ENCODE results near the gene SH3PXD2B.
A peak's percentile ranks its signal among the peaks of the same experiment; 100 is the strongest.

The SH3PXD2B gene

DNA sequence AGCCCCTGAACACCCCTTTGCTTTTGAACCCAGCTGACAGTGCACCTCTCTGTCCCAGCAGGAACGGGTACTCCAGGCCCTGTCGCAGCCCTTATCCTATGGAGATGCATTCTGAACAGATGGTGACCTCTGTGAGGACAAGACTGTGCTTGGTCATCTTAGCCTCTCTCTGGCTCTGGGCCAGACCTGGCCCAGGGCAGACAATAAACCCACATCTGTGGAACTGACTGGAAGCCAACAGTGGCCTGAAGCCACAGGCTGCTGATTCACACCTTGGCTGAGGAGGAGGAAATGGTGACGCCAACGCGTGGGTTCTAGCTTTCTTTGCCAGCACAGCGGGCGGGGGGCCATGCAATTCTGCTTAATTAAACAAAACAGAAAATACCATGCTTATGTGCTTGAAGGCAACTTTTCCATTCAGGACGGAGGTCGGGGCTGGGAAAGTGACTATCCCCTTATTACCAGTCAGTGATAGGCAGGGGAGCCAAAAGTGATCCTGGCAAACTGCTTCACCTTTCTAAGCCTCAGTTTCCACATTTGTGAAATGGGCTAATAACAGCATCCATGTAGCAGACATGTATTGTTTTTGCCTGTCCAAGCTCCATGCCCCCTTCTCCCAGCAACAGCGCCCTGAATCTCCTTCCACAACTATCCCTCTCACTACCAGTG, 10.8 kb downstream of the SH3PXD2B start:
- Mint-ChIP-seq H3K9me3 (no peaks in the 10 kb centered on the region), H3K4me3 (no peak overlapping the region), H3K27ac (no peak overlapping the region), H3K4me1 (peaks cover 8% of the 10 kb centered on the region), H3K27me3 (peaks cover 44% of the 10 kb centered on the region), H3K36me3 (no peaks in the 10 kb centered on the region)
- peak; percentile 36 for DNase-seq
- CTCF ChIA-PET: interaction anchor here (2.4 kb wide), 1 partner anchor 9 kb away, joined by 8 read pairs; no protein-coding TSS in a partner anchor

DNA sequence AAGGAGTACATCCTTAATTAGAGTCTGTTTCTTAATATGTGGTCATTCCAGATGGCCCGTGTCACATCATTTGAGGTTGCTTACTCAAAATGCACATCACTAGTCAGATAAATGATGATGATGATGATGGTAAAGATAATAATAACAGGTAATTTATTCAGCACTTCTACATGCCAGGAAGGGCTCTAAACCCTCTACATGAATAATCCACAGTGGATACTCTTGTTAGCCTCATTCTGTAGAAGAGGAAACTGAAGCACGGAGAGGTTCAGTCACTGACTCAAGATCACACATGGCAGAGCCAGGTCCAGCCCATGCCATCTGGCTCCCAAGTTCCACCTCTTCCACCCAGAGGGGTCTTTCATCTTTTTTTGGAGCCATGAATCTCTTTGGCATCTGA, 11.7 kb downstream of the SH3PXD2B start:
- no peak for DNase-seq
- H3K4me1 Mint-ChIP-seq: peaks cover 8% of the 10 kb centered on the region
- no peak overlapping the region for H3K4me3 Mint-ChIP-seq
- H3K27ac Mint-ChIP-seq: no peak overlapping the region
- CTCF ChIA-PET: interaction anchor here (2.4 to 2.7 kb wide), 2 partner anchors 9 to 10 kb away, joined by 8 to 15 read pairs; no protein-coding TSS in a partner anchor
- H3K36me3 Mint-ChIP-seq: no peaks in the 10 kb centered on the region
- H3K27me3 Mint-ChIP-seq: peaks cover 50% of the 10 kb centered on the region
- H3K9me3 Mint-ChIP-seq: no peaks in the 10 kb centered on the region

DNA sequence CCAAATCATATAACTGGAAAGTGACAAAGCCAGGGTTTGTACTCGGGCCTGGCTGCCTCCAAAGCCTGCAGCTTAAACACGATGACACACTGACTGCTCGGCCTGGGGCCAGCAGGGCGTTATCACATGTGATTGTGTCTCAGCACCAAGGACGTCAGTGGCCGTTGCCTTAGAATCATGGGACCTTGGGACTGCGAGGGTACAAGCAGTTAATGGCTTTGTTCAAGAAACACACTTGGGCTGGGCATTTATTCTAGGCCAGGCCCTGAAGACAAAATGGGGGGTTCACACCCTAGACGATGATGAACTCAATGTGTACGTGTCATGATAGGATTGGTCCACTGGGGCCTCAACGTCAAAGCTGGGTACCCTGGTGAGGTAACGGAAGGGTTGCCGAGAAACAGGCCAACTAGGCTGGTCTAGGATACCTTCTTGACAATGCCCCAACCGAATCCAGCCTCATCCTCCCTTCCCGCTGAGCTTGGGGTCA, 13.0 kb downstream of the SH3PXD2B start:
- Mint-ChIP-seq H3K27me3 (peaks cover 47% of the 10 kb centered on the region), H3K4me3 (no peak overlapping the region), H3K36me3 (no peaks in the 10 kb centered on the region), H3K4me1 (peaks cover 8% of the 10 kb centered on the region), H3K9me3 (no peaks in the 10 kb centered on the region), H3K27ac (no peak overlapping the region)
- DNase-seq: no peak
- CTCF ChIA-PET: interaction anchor here (1.0 to 2.7 kb wide), 2 partner anchors 8 to 10 kb away, joined by 3 to 15 read pairs; no protein-coding TSS in a partner anchor

DNA sequence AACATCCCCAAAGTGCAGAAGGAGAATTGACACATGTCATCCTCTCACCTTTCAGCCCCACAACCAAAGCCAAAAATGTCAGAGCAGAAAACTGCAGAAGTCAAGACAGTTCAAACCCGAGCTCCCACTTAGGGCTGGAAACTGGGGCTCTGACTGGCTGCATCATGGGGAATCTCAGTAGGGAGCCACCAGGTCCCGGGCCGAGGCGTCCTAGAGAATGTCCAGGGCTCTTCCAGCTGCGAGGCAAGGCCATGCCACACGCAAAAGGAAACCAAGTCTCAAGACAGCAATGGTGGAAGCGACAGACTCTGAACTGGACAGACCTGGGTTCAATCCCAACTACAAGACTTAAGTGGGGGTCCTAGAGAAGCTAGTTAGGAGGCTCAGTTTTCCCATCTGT, 13.8 kb downstream of the SH3PXD2B start:
- H3K27ac Mint-ChIP-seq: no peak overlapping the region
- no peaks in the 10 kb centered on the region for H3K36me3 Mint-ChIP-seq
- no peak overlapping the region for H3K4me3 Mint-ChIP-seq
- DNase-seq: no peak
- CTCF ChIA-PET: interaction anchor here (1.0 to 2.7 kb wide), 2 partner anchors 9 to 11 kb away, joined by 3 to 15 read pairs; no protein-coding TSS in a partner anchor
- peaks cover 52% of the 10 kb centered on the region for H3K27me3 Mint-ChIP-seq
- peaks cover 8% of the 10 kb centered on the region for H3K4me1 Mint-ChIP-seq
- H3K9me3 Mint-ChIP-seq: no peaks in the 10 kb centered on the region

DNA sequence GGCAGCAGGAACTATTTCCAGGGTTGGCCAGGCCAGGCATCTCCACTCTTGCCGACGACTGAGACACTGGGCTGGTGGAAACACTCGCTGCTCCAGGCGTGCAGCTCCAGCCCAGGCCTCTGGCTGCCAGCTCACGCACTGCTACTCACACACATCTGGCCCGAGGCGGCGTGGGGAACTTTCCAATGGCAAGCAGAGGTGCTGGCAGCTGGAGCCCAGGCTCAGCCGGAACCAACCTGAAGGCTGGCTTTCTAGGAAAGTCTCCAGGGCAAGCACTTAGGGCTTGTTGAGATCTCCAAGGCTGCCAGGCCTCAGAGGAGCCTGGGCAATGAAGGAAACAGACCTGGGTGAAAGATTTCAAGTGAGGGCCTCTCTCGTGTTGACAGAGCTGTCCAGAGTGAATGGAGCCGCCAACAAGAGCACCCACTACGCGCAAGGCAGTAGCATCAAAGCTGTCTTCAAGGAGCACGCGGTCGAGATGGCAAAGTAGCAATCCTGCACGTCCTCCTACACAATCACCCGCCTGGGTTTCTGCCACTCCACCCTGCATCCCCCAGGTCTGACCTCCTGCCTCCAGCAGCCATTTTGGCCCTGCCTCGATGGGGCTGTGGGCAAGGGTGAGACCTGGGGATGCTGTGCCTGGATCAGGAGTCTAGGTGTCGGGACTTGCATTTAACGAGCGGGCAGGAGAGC, 14.4 kb downstream of the SH3PXD2B start:
- H3K27ac Mint-ChIP-seq: no peak overlapping the region
- no peak overlapping the region for H3K4me3 Mint-ChIP-seq
- no peak for DNase-seq
- CTCF ChIA-PET: interaction anchor here (0.7 to 2.7 kb wide), 2 partner anchors 9 to 12 kb away, joined by 3 to 15 read pairs; no protein-coding TSS in a partner anchor
- H3K27me3 Mint-ChIP-seq: peaks cover 51% of the 10 kb centered on the region
- H3K9me3 Mint-ChIP-seq: no peaks in the 10 kb centered on the region
- no peaks in the 10 kb centered on the region for H3K36me3 Mint-ChIP-seq
- H3K4me1 Mint-ChIP-seq: peaks cover 8% of the 10 kb centered on the region

DNA sequence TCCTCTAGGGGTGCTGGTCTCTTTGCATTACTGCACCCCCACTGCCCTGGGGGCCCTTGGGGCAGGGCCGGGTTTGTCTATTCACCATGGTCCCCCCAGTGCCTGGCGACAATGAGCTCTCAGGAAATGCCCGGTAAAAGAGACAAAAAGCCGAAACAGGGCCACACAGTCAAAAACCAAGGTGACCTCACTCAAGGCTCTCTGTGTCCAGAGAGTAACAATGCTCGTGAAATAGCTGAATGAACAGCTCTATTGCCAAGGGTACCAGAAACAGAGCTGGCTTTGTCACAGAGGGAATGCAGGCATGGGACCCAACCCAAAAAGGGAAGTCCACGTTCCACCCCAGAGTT, 16.0 kb downstream of the SH3PXD2B start:
- H3K4me1 Mint-ChIP-seq: peaks cover 2% of the 10 kb centered on the region
- H3K4me3 Mint-ChIP-seq: no peak overlapping the region
- H3K27ac Mint-ChIP-seq: no peak overlapping the region
- CTCF ChIA-PET: interaction anchor here (3.2 kb wide), 1 partner anchor 13 kb away, joined by 15 read pairs; no protein-coding TSS in a partner anchor
- no peaks in the 10 kb centered on the region for H3K9me3 Mint-ChIP-seq
- no peaks in the 10 kb centered on the region for H3K36me3 Mint-ChIP-seq
- H3K27me3 Mint-ChIP-seq: peaks cover 35% of the 10 kb centered on the region
- no peak for DNase-seq

DNA sequence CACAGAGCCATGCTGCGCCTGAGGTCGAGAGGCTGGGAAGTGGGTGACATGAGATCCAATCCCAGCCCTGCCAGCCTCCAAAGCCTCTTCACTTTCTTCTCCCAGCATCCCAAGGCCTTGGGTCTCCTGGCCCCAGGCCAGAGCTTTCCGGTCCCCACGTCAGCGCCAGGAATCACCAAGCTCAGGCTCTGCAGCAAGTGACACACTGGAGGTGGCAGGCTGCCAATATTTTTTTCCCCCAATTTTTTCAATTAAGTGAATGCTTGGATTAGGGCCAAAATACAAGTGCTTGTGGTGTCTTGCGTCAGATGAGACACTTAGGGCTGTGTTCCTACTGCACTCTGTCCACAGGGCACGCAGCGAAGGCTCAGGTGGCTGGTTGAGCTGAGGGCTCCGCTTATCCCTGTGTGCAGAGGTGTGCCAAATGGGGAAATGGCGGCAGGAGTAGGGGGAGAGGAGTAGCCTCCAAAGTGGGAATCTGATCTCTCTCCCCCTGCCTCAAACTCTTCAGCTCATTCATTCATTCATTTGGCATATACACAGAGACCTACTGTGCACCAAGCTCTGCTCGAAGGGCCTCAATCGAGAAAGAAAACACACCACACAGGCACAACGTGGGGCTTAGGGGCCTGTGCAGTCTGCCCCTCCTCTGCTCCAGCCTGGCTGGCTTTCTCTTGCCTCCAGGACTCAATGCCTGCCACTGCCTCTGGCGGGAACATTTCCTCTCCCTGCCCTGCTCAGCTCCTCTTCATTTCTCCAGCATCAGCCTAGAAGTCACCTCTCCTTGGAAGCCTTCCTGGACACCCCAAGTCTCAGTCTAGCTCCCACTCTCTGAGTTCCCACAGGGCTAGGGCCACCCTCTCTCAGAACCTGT, 16.6 kb downstream of the SH3PXD2B start:
- Mint-ChIP-seq H3K4me3 (no peak overlapping the region), H3K9me3 (no peaks in the 10 kb centered on the region), H3K36me3 (no peaks in the 10 kb centered on the region), H3K27ac (no peak overlapping the region), H3K27me3 (peaks cover 32% of the 10 kb centered on the region), H3K4me1 (no peaks in the 10 kb centered on the region)
- no peak for DNase-seq
- CTCF ChIA-PET: interaction anchor here (3.2 kb wide), 1 partner anchor 13 kb away, joined by 15 read pairs; no protein-coding TSS in a partner anchor

DNA sequence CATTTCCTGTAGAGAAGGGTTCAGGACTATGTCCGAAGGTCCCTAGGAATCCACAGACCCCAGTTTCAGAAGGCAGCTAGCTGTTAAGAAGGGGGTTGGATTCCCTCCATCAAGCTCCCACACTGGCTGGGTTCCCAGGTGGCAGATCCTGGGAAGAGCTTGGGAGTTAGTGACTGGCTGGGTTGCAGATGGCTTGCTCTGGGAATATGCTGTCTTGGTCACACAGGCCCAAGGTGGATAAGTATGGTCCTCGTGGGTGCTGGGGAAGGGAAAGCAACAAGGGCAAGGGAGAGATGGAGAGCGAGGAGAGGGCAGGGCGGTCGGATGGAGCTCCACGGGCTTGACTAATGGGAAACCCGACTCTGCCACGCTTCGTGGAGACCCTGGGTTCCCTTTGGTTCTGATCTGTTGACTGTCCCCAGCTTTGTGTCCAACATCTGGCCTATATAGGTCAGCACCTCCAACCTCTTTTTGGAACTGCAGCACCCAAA, 17.4 kb downstream of the SH3PXD2B start:
- H3K4me3 Mint-ChIP-seq: no peak overlapping the region
- H3K36me3 Mint-ChIP-seq: no peaks in the 10 kb centered on the region
- H3K9me3 Mint-ChIP-seq: no peaks in the 10 kb centered on the region
- H3K4me1 Mint-ChIP-seq: no peaks in the 10 kb centered on the region
- peaks cover 32% of the 10 kb centered on the region for H3K27me3 Mint-ChIP-seq
- CTCF ChIA-PET: interaction anchor here (3.2 kb wide), 1 partner anchor 14 kb away, joined by 15 read pairs; no protein-coding TSS in a partner anchor
- no peak for DNase-seq
- no peak overlapping the region for H3K27ac Mint-ChIP-seq

DNA sequence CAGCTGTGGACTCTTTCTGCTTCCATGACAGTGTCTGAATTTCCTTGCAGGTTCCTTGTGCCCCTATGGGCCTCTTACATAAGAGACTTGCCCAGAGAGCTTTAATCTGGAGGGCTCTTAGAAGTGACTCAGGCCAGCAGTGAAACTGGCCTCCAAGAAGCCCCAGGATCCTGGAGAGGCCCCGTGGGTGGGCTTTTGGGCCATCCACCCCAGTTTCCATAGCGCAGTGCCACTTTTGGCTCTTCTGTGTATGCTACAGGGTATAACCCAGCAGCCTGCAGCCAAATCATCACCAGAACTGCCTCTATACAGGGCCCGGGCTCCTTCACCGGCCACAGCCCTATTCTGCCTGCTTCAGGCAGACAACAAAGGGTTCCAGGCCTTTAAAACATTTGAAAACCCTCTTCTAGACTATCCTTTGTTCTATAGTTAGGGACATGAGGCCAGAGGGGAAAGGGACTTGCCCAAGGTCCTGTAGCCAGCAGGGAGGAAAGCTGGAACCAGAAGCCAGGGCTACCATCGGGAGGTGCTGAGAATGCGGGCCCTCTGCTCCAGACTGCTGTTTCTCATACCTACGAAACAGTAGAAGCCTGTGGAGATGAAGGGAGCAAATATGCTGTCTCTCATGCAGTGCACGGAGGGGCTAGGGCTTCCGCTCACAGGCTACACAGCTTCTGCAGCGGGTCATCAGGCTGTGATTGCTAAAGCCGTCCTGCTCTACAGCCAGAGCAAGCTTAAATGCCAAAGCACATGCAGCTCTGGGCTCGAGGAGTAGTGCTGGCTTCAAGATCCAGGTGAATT, 18.0 kb downstream of the SH3PXD2B start:
- CTCF ChIA-PET: interaction anchor here (3.2 kb wide), 1 partner anchor 15 kb away, joined by 15 read pairs; no protein-coding TSS in a partner anchor
- Mint-ChIP-seq H3K4me1 (no peaks in the 10 kb centered on the region), H3K9me3 (no peaks in the 10 kb centered on the region), H3K36me3 (no peaks in the 10 kb centered on the region), H3K27ac (no peak overlapping the region), H3K4me3 (no peak overlapping the region), H3K27me3 (peaks cover 32% of the 10 kb centered on the region)
- DNase-seq: no peak

DNA sequence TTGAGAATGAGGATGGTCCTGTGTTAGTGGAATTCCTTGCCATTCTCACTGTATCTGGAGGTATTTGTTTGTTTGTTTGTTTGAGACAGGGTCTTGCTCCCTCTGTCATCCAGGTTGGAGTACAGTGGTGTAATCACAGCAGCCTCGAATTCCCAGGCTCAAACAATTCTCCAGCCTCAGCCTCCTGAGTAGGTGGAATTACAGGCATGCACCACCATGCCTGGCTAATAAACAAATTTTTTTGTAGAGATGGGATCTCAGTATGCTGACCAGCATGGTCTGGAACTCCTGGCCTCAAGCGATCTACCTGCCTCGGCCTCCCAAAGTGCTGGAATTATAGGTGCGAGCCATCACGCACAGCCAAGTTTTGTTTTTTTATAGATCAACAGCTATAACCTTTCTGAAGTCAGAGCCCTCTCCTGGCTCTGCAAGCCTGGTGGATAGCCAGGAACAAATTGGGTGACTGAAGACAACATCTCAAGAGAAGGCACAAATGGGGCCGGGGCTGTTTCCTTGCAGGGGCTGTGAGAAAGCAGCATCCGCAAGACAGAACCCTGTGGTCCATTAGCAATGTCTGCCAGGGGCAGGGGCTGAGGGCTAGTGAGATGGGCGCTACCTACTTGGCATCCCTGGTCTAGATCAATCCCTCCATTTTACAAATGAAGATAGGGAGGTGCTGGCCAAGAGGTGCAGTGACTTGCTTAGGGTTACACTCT, 18.8 kb downstream of the SH3PXD2B start:
- DNase-seq: no peak
- peaks cover 32% of the 10 kb centered on the region for H3K27me3 Mint-ChIP-seq
- CTCF ChIA-PET: no interaction called here
- H3K9me3 Mint-ChIP-seq: no peaks in the 10 kb centered on the region
- no peaks in the 10 kb centered on the region for H3K4me1 Mint-ChIP-seq
- H3K36me3 Mint-ChIP-seq: no peaks in the 10 kb centered on the region
- no peak overlapping the region for H3K27ac Mint-ChIP-seq
- H3K4me3 Mint-ChIP-seq: no peak overlapping the region

DNA sequence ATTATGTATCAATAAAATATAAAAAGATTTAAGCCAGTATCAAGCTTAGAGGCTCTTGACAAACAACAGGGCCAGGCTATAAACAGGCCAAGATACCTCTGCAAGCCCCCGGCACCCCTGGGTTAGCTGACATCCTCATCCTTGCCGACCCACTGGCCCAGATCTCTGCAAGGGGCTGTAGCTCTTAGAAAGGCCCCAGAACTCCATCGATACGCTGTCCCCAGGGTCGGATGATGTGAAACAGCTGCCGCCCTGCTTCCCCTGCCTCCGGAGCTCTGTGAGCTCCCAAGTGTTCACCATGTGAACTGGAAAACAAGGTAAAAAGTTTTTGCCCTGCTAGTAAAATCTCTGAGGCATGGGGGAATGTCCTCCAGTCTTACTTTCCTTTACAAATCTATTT, 20.1 kb downstream of the SH3PXD2B start:
- Mint-ChIP-seq H3K9me3 (no peaks in the 10 kb centered on the region), H3K4me3 (no peak overlapping the region), H3K27ac (no peak overlapping the region), H3K27me3 (peaks cover 30% of the 10 kb centered on the region), H3K4me1 (no peaks in the 10 kb centered on the region), H3K36me3 (no peaks in the 10 kb centered on the region)
- no peak for DNase-seq
- CTCF ChIA-PET: no interaction called here

DNA sequence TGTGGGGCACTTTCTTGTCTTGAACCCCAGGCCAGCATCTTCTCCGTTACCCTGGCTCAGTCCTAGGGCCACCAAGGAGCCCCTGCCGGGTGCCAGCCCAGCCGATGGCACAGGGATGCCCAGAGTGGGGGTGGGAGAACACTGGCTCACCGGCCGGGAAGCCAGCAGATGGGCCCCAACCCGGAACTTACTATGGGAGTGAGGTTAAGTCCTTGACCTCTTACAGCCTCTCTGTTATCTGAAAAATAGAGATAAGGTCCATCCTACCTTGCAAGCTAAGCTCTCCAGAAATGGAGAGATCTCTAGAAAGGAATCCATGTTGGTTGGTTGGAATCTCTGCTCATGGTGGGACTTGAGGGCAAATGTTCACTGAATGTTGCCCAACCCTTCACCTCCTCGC, 20.8 kb downstream of the SH3PXD2B start:
- H3K36me3 Mint-ChIP-seq: no peaks in the 10 kb centered on the region
- peaks cover 33% of the 10 kb centered on the region for H3K27me3 Mint-ChIP-seq
- no peak for DNase-seq
- no peaks in the 10 kb centered on the region for H3K9me3 Mint-ChIP-seq
- H3K4me3 Mint-ChIP-seq: no peak overlapping the region
- CTCF ChIA-PET: no interaction called here
- H3K27ac Mint-ChIP-seq: no peak overlapping the region
- H3K4me1 Mint-ChIP-seq: no peaks in the 10 kb centered on the region

DNA sequence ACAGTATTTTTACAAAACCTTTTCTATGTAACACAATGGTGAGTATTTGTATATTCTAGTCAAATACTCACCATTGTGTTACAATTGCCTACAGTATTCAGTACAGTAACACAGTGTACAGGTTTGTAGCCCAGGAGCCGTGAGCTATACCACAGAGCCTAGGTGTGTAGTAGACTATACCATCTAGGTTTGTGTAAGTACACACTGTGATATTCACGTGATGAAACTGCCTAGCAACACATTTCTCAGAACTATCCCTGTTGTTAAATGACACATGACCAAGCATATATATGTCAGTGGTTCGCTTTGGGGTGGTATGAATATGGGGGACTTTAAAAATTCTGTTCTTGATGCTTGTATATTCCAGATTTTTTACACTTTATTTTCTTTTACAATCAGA, 21.3 kb downstream of the SH3PXD2B start:
- Mint-ChIP-seq H3K27me3 (peaks cover 30% of the 10 kb centered on the region), H3K36me3 (no peaks in the 10 kb centered on the region), H3K9me3 (no peaks in the 10 kb centered on the region), H3K4me1 (no peaks in the 10 kb centered on the region), H3K4me3 (no peak overlapping the region), H3K27ac (no peak overlapping the region)
- no peak for DNase-seq
- CTCF ChIA-PET: no interaction called here

Data from activated naive CD4-positive, alpha-beta T cell treated with anti-CD3 and anti-CD28 coated beads, Interleukin-2, amount 10 ng/mL, durations not matched to agents 7 days and 5 days (primary cell).